ENCODE measurements around the gene NRG3. TPM values are rescaled to one million over a fixed set of nuclear protein-coding genes. Genes with fewer than 3 reads are reported as not detected.

Gene NRG3
- total RNA-seq, 2 experiments from 2014 or later: not detected

GRCh38 chr10:81981724-81982123, 106.7 kb downstream of the NRG3 start:
- H3K9me2 ChIP-seq (ENCODE audit: insufficient read depth, low read length): no peaks in the 10 kb centered on the region
- intact Hi-C loops (cut with micrococcal nuclease; ENCODE audit: unreplicated experiment): no loop called here
- H2AFZ ChIP-seq (ENCODE audit: low read length): no peak overlapping the region
- H3K79me2 ChIP-seq (ENCODE audit: insufficient read depth, low read depth, low read length): no peaks in the 10 kb centered on the region
- no peaks in the 10 kb centered on the region for H3K36me3 ChIP-seq (ENCODE audit: insufficient read depth, low read length)
- no TSS peak for BruUV-seq (replicated peaks)
- no peak overlapping the region for H3K27ac ChIP-seq (ENCODE audit: low read depth, low read length, poor library complexity, severe bottlenecking)
- no peaks in the 10 kb centered on the region for H3K4me1 ChIP-seq (ENCODE audit: insufficient read depth, low read length, poor library complexity, severe bottlenecking)
- no peak overlapping the region for H3K4me2 ChIP-seq (ENCODE audit: low read length)
- no peak overlapping the region for H3K4me3 ChIP-seq (ENCODE audit: low read depth, low read length, poor library complexity, severe bottlenecking)
- ChIA-PET CTCF (ENCODE audit: unreplicated experiment) (no interaction called here), POLR2A (no interaction called here)
- no peak for DNase-seq (ENCODE audit: low spot score)
- TF ChIP-seq CTCF (conservative IDR thresholded peaks at IDR 0.05; ENCODE audit: low read length) (no peak), EZH2phosphoT487 (IDR thresholded peaks at IDR 0.05; ENCODE audit: borderline replicate concordance, low read depth, low read length) (no peak)
- H3K9me3 ChIP-seq (ENCODE audit: low read length): no peaks in the 10 kb centered on the region
- H4K20me1 ChIP-seq (ENCODE audit: insufficient read depth, low read length): no peaks in the 10 kb centered on the region

GRCh38 chr10:81984428-81984827, 109.4 kb downstream of the NRG3 start:
- Histone ChIP-seq H3K4me2 (ENCODE audit: low read length) (no peak overlapping the region), H3K9me3 (ENCODE audit: low read length) (no peaks in the 10 kb centered on the region), H2AFZ (ENCODE audit: low read length) (no peak overlapping the region), H3K4me1 (ENCODE audit: insufficient read depth, low read length, poor library complexity, severe bottlenecking) (no peaks in the 10 kb centered on the region), H3K27ac (ENCODE audit: low read depth, low read length, poor library complexity, severe bottlenecking) (no peak overlapping the region), H3K4me3 (ENCODE audit: low read depth, low read length, poor library complexity, severe bottlenecking) (no peak overlapping the region), H3K79me2 (ENCODE audit: insufficient read depth, low read depth, low read length) (no peaks in the 10 kb centered on the region), H3K36me3 (ENCODE audit: insufficient read depth, low read length) (no peaks in the 10 kb centered on the region), H4K20me1 (ENCODE audit: insufficient read depth, low read length) (no peaks in the 10 kb centered on the region), H3K9me2 (ENCODE audit: insufficient read depth, low read length) (no peaks in the 10 kb centered on the region)
- BruUV-seq (replicated peaks): no TSS peak
- POLR2A ChIA-PET: no interaction called here
- no peak for DNase-seq (ENCODE audit: low spot score)
- CTCF ChIA-PET (ENCODE audit: unreplicated experiment): no interaction called here
- intact Hi-C loops (cut with micrococcal nuclease; ENCODE audit: unreplicated experiment): no loop called here
- no peak for TF ChIP-seq CTCF (conservative IDR thresholded peaks at IDR 0.05; ENCODE audit: low read length)
- TF ChIP-seq EZH2phosphoT487 (IDR thresholded peaks at IDR 0.05; ENCODE audit: borderline replicate concordance, low read depth, low read length): no peak

GRCh38 chr10:81995254-81995653, 120.3 kb downstream of the NRG3 start:
- TF ChIP-seq EZH2phosphoT487 (IDR thresholded peaks at IDR 0.05; ENCODE audit: borderline replicate concordance, low read depth, low read length) (no peak), CTCF (conservative IDR thresholded peaks at IDR 0.05; ENCODE audit: low read length) (no peak)

More at GRCh38 chr10:81995254-81995653, 120.3 kb downstream of the NRG3 start:
- H3K4me1 ChIP-seq (ENCODE audit: insufficient read depth, low read length, poor library complexity, severe bottlenecking): no peaks in the 10 kb centered on the region
- H4K20me1 ChIP-seq (ENCODE audit: insufficient read depth, low read length): no peaks in the 10 kb centered on the region
- no peak overlapping the region for H2AFZ ChIP-seq (ENCODE audit: low read length)
- ChIA-PET CTCF (ENCODE audit: unreplicated experiment) (no interaction called here), POLR2A (interaction anchor here (0.7 kb wide), 1 partner anchor 1609 kb away, joined by 3 read pairs; no protein-coding TSS in a partner anchor)
- no peaks in the 10 kb centered on the region for H3K9me3 ChIP-seq (ENCODE audit: low read length)
- DNase-seq (ENCODE audit: low spot score): no peak
- no peaks in the 10 kb centered on the region for H3K36me3 ChIP-seq (ENCODE audit: insufficient read depth, low read length)
- no peak overlapping the region for H3K4me3 ChIP-seq (ENCODE audit: low read depth, low read length, poor library complexity, severe bottlenecking)
- no peaks in the 10 kb centered on the region for H3K79me2 ChIP-seq (ENCODE audit: insufficient read depth, low read depth, low read length)
- no peaks in the 10 kb centered on the region for H3K9me2 ChIP-seq (ENCODE audit: insufficient read depth, low read length)
- intact Hi-C loops (cut with micrococcal nuclease; ENCODE audit: unreplicated experiment): no loop called here
- BruUV-seq (replicated peaks): no TSS peak
- H3K4me2 ChIP-seq (ENCODE audit: low read length): no peak overlapping the region
- no peak overlapping the region for H3K27ac ChIP-seq (ENCODE audit: low read depth, low read length, poor library complexity, severe bottlenecking)
